Measurements from ENCODE around the gene SCAANT1. TPM values are rescaled to one million over a fixed set of nuclear protein-coding genes. Genes with fewer than 3 reads are reported as not detected.
A peak's percentile ranks its signal among the peaks of the same experiment; 100 is the strongest.

The SCAANT1 gene
- total RNA-seq, 3 donors from 2014 or later (not counting 1 experiment from before 2014, with no cell fraction given): 3.6 to 8.0 TPM; not detected in 1

DNA sequence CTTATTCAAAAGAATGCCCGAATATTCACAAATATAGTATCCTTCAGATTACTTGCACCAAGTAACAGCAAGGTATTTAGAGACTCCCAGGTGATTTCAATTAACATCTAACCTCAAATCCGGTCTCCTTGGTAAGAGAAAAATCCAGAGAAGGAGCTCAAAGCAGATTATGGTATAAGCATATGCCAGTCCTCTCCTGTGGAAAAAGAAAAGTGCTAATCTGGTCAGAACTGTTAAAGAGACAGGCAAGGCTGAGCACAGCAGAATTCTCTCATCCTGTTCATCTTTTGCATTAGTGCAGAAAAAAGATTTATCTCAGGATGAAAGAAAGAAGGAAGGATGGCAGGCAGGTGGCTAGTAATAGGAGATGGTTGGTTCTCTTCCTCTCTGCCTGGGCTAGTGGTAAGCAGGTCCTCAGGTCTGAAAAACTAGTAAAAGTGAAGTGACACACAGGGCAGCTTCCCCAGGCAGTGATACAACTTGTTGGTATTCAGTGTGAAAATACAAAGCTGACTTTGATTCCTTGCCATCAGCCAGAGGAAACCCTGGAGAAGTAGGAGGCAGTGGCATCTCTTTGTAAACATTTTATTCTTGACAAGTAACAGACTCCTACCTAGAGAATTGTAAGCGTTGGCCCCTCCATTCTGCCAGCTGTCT is 34.3 kb downstream of the SCAANT1 start:
- Mint-ChIP-seq H3K4me1 (peaks cover 57 to 62% of the 10 kb centered on the region in 2 donors), H3K27me3 (ENCODE audit: low read depth in 2 of 2) (no peaks in the 10 kb centered on the region), H3K36me3 (no peaks in the 10 kb centered on the region), H3K4me3 (no peak overlapping the region), H3K27ac (peak overlapping the region; percentile 29 to 77), H3K9me3 (no peaks in the 10 kb centered on the region)
- peaks cover 10% of the 10 kb centered on the region for H3K4me1 ChIP-seq (ENCODE audit: control insufficient read depth, insufficient read depth, low read length)
- no peaks in the 10 kb centered on the region for H3K9me3 ChIP-seq (ENCODE audit: control insufficient read depth, insufficient read depth, low read length)
- H3K27me3 ChIP-seq (ENCODE audit: control insufficient read depth, insufficient read depth, low read length): no peaks in the 10 kb centered on the region
- TF ChIP-seq, protein P1, sequence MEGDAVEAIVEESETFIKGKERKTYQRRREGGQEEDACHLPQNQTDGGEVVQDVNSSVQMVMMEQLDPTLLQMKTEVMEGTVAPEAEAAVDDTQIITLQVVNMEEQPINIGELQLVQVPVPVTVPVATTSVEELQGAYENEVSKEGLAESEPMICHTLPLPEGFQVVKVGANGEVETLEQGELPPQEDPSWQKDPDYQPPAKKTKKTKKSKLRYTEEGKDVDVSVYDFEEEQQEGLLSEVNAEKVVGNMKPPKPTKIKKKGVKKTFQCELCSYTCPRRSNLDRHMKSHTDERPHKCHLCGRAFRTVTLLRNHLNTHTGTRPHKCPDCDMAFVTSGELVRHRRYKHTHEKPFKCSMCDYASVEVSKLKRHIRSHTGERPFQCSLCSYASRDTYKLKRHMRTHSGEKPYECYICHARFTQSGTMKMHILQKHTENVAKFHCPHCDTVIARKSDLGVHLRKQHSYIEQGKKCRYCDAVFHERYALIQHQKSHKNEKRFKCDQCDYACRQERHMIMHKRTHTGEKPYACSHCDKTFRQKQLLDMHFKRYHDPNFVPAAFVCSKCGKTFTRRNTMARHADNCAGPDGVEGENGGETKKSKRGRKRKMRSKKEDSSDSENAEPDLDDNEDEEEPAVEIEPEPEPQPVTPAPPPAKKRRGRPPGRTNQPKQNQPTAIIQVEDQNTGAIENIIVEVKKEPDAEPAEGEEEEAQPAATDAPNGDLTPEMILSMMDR (IDR thresholded peaks at IDR 0.05): no peak
- H3K36me3 ChIP-seq (ENCODE audit: control insufficient read depth, insufficient read depth, low read length): no peaks in the 10 kb centered on the region
- no peak overlapping the region for H3K27ac ChIP-seq (ENCODE audit: low read length)
- intact Hi-C loops (cut with micrococcal nuclease): no loop called here
- 90% methylated on average over 3 of the region's 3 CpGs for WGBS (ENCODE audit: insufficient coverage)
- DNase-seq (no peak), ATAC-seq (no peak)
- H3K4me3 ChIP-seq (ENCODE audit: low read length): no peak overlapping the region

DNA sequence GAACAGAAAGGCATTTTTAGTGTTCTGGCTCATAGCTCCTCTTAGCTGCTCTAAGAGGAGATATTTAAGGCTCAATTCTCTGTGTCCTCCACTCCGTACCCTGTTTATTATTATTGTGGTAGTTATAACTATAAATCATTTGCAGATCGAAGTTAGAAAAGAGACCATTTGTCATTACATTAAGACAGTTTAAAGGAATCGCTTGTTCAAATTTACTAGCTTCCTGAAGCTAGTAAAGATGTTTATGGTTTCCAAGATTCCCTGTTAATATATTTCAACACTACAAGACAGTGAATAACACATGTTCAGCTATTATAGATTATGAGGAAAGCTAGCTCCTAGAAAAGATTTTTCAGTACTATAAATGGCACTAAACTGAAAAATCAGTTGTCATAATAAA is 35.9 kb downstream of the SCAANT1 start:
- Histone ChIP-seq H3K9me3 (ENCODE audit: control insufficient read depth, insufficient read depth, low read length) (no peaks in the 10 kb centered on the region), H3K4me3 (ENCODE audit: low read length) (no peak overlapping the region), H3K27me3 (ENCODE audit: control insufficient read depth, insufficient read depth, low read length) (no peaks in the 10 kb centered on the region), H3K4me1 (ENCODE audit: control insufficient read depth, insufficient read depth, low read length) (peaks cover 10% of the 10 kb centered on the region), H3K36me3 (ENCODE audit: control insufficient read depth, insufficient read depth, low read length) (no peaks in the 10 kb centered on the region), H3K27ac (ENCODE audit: low read length) (no peak overlapping the region)
- DNase-seq (no peak), ATAC-seq (no peak)
- Mint-ChIP-seq H3K27me3 (ENCODE audit: low read depth in 2 of 2) (no peaks in the 10 kb centered on the region), H3K4me1 (peaks cover 50 to 67% of the 10 kb centered on the region in 2 donors), H3K36me3 (no peaks in the 10 kb centered on the region), H3K9me3 (no peaks in the 10 kb centered on the region), H3K4me3 (no peak overlapping the region), H3K27ac (peak overlapping the region in 1 of 2 donors; percentile 44)
- intact Hi-C loops (cut with micrococcal nuclease): no loop called here
- no CpG with 5 or more reads among the region's 3 CpGs for WGBS (ENCODE audit: insufficient coverage)
- TF ChIP-seq, protein P1 (IDR thresholded peaks at IDR 0.05): no peak

DNA sequence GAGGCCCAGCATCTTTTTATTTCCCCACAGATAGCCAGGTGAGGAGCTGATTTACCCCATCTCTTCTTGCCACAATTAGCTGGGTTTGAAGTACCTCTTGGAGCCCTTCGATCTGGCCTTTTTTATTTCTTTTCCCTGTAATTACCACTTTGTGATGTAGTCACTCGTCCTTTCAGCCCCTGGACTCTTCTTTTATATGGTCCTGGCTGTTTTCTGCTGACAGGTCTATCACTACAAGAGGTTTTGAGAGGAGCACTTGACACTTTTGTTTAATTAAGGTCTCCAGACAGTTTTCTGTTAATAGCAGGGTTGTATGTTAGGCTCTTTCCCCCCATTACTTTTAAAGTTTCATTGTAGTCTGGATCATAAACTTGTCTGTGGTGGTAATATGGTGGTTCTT is 36.7 kb downstream of the SCAANT1 start:
- H3K36me3 Mint-ChIP-seq: no peaks in the 10 kb centered on the region
- TF ChIP-seq, protein P1 (IDR thresholded peaks at IDR 0.05): no peak
- no peaks in the 10 kb centered on the region for H3K27me3 ChIP-seq (ENCODE audit: control insufficient read depth, insufficient read depth, low read length)
- H3K27ac ChIP-seq (ENCODE audit: low read length): no peak overlapping the region
- H3K4me3 Mint-ChIP-seq: no peak overlapping the region
- peaks cover 10% of the 10 kb centered on the region for H3K4me1 ChIP-seq (ENCODE audit: control insufficient read depth, insufficient read depth, low read length)
- DNase-seq: no peak
- WGBS (ENCODE audit: insufficient coverage): 96% methylated on average over 2 of the region's 2 CpGs
- peak overlapping the region; percentile 44 to 48 for H3K27ac Mint-ChIP-seq
- H3K9me3 ChIP-seq (ENCODE audit: control insufficient read depth, insufficient read depth, low read length): no peaks in the 10 kb centered on the region
- no peak overlapping the region for H3K4me3 ChIP-seq (ENCODE audit: low read length)
- no peaks in the 10 kb centered on the region for H3K27me3 Mint-ChIP-seq (ENCODE audit: low read depth in 2 of 2)
- intact Hi-C loops (cut with micrococcal nuclease): no loop called here
- no peaks in the 10 kb centered on the region for H3K36me3 ChIP-seq (ENCODE audit: control insufficient read depth, insufficient read depth, low read length)
- H3K9me3 Mint-ChIP-seq: no peaks in the 10 kb centered on the region
- no peak for ATAC-seq
- peaks cover 49 to 66% of the 10 kb centered on the region in 2 donors for H3K4me1 Mint-ChIP-seq

DNA sequence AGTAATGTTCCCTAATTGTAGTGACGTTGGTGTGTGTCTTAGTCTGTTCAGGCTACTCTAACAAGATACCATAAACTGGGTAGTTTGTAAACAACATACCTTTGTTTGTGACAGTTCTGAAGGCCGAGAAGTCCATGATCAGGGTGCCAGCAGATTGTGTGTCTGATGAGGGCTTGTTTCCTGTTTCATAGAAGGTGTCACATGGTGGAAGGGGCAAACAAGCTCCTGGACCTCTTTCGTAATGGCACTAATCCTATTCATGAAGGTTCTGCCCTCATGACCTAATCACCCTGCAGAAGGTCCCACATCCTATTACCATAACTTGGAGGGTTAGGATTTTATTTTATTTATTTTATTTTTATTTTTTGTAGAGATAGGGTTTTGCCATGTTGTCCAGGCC is 37.4 kb downstream of the SCAANT1 start:
- no peak overlapping the region for H3K4me3 Mint-ChIP-seq
- Histone ChIP-seq H3K4me1 (ENCODE audit: control insufficient read depth, insufficient read depth, low read length) (peaks cover 10% of the 10 kb centered on the region), H3K4me3 (ENCODE audit: low read length) (no peak overlapping the region), H3K36me3 (ENCODE audit: control insufficient read depth, insufficient read depth, low read length) (no peaks in the 10 kb centered on the region), H3K27me3 (ENCODE audit: control insufficient read depth, insufficient read depth, low read length) (no peaks in the 10 kb centered on the region), H3K9me3 (ENCODE audit: control insufficient read depth, insufficient read depth, low read length) (no peaks in the 10 kb centered on the region), H3K27ac (ENCODE audit: low read length) (no peak overlapping the region)
- no peaks in the 10 kb centered on the region for H3K36me3 Mint-ChIP-seq
- TF ChIP-seq, protein P1 (IDR thresholded peaks at IDR 0.05): no peak
- peak overlapping the region; percentile 37 to 47 for H3K27ac Mint-ChIP-seq
- WGBS (ENCODE audit: insufficient coverage): 40% methylated on average over 2 of the region's 3 CpGs
- no peaks in the 10 kb centered on the region for H3K27me3 Mint-ChIP-seq (ENCODE audit: low read depth in 2 of 2)
- intact Hi-C loops (cut with micrococcal nuclease): no loop called here
- DNase-seq (no peak), ATAC-seq (peak; percentile 37 to 48 (median 44))
- H3K4me1 Mint-ChIP-seq: peaks cover 49 to 59% of the 10 kb centered on the region in 2 donors
- H3K9me3 Mint-ChIP-seq: no peaks in the 10 kb centered on the region
